ENCODE measurements around the gene ACVR1.
A peak's percentile ranks its signal among the peaks of the same experiment; 100 is the strongest.
"Not testable (repeated sequence)": the region's sequence is repeated elsewhere in the genome, so short reads cannot be mapped to it uniquely, and the experiment has no call there.

Gene ACVR1

DNA sequence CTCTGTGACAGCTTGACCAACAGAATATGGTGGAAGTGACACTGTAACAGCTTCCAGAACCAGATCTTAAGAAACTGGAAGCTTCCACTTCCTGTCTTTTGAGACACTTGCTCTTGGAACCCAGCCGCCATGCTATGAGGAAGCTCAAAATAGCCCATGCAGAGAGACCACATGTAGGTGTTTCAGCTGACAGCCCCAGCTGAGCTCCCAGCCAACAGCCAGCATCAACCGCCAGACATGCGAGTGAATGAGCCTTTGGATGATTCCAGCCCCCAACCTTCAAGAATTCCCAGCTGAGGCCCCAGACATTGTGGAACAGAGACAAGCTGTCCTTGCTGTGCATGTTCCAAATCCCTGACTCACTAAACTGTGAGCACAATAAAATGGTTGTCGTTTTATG is 27.9 kb downstream of the ACVR1 start:
- no peak for DNase-seq

DNA sequence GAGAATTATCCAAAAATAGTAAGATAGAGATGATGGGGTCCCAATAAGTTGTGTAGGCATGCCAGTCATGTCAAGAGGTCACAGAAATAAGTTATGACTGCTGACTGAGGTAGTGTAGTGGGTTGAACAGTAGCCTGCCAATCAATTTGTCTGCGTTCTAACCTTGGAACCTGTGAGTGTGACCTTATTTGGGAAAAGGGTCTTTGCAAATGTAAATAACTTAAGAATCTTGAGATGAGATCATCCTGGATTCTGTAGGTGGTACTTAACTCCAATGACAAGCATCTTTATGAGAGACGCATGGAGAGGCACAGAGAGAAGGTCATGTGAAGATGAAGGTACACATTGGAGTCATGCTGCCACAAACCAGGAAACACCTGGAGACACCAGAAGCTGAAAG is 31.0 kb downstream of the ACVR1 start:
- no peak for DNase-seq

DNA sequence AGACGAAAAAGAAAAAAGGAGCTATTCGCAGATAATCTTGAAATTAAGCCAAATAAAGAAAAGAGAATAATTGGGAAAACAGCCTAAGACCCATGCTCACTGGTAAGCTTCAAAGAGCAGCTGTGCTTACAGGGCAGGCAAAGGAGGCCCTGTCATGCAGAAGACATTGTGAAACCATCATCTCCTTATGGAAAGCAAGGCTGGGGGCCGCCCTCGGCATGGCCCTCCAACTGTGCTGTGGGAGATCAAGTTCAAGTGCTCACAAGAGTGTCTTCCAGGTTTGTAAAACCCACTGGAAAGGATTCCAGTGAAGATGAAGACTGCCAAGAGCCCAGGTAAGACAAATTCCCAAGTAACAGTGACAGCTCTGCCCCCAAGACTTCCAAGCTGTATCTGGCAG is 32.2 kb downstream of the ACVR1 start:
- DNase-seq = no peak

DNA sequence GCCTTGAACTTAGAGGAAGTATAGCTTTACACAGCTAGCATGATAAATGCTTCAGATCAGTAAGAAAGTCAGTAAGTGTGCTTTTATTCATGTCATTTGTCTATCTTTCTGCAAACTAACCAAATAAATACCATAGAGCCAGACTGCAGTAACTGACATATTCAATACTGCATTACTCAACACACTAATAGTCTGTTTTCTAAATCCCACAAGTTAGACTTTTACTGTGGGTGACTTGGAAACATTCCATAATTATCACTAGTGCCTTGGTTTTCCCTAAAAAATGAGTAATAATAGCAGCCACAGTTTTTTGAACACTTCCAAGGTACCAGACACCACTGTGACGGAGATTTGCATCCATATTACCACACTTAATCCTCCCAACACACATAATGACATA is 33.0 kb downstream of the ACVR1 start:
- no peak for DNase-seq

DNA sequence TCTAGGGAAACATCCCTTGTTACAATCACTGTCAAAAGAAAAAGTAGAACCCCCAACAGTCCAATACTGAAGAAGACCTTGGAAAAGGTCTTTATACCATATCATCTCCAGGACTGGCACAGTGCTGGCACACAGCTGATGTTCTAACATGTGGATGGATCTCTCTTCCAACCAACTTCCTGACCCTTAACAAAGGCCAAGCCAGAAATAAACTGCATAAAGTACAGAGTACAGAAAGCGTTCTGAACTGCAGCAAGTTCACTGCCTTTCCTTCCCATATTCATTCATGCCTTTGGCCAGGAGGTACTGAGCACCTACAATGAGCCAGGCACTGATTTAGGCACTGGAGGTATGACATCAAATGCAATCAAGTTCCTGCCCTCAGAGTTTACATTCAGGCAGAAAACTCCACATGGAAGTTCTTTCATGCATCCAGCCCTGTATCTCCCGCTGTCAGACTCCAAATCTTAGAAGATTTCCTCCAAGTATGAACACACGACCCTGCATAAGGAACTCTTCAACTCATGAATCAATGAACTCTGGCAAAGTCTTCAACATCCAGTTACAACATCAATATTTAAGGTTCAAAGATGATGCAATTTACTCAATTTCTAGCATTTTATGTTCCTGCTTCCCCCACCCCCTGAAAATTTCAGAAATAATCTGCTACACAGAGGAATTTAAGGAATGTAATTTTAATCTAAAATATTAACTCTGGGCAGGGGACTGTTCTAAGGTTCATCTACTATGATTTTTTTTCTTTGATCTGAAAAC is 33.8 kb downstream of the ACVR1 start:
- DNase-seq = no peak

DNA sequence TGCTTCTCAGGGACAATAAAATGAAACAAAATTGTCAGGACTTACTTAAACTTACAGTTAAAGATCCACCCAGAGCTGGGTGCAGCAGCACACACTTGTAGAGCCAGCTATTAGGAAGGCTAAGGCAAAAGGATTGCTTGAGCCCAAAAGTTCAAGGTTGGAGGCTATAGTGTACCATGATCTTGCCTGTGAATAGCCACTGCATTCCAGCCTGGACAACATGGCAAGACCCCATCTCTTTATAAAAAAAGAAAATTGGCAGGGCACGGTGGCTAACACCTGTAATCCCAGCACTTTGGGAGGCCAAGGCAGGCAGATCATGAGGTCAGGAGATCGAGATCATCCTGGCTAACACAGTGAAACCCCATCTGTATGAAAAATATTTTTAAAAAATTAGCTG is 34.6 kb downstream of the ACVR1 start:
- no peak for DNase-seq

DNA sequence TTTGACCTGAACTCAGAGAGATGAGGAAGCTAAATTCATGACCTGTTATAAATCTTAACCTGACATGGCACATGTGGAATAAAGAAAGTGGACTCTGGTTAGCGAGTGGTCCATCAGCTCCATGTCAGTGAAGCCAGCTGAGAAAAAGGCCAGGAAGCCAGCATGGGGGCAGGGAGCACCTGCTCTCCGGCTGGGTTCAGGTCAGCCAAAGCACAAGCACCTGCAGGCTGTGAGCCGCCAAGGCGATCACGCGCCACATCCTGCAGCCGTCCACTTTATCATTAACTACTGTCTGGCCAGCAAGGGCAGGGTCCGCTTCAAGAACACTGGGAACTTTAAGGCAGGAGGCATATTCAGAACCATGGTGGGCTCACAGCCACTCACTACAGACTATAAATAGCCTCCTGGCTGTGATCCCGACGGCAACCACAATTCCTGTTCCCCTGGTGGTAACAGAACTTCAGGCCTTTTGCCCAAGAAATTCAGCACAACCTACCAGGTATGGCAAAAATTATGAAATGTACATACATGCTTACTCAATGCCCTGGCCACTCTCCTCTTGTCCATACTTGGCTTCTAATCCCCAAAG is 35.5 kb downstream of the ACVR1 start:
- DNase-seq = no peak

DNA sequence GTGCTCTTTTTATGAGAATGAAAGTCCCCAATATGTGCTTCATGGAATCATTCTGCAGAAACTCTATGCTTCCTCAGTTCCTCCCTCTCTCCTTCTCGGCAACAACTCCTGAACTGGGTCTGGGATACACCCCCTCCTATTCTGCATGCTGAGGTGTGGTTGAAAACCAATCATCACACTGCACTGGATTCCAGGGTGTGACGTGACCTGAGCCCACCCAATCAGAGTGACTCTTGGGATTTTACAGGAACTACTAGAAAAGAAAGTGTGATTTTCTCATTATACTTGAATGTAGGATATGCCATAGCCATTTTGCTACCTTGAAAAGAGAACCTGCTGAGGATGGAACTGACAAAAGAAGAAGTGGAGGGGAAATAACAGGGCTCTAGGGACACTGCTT is 36.3 kb downstream of the ACVR1 start:
- DNase-seq = no peak

DNA sequence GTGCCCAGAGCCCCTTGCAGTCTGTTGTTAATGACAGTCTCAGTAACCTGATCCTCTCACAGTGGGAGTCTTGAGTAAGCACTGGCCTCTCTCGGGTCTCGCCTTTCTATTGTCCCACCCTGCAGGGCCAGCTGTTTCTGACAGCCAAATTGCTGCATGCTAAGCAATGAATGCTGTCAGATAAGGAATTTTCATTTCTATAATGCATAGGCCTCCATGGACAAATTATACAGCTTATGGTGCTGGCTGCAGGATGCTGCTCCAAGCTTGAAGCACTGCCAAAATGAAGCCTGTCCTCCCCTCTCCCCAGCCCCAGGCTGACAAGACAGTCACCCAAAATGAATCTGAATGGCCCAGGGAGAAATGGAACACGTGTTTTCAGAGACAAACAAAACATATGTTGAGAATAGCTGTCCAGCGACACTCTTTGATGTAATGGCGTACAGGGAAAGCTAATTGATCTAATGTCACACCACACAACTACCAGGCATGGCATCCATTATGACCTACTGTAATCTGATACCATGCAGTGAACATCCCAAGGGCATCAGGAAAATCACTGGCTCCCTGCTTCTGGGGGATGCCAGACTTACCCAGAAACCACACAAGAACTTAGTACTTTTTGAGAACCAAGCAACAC is 36.8 kb downstream of the ACVR1 start:
- peak; percentile 97 for DNase-seq

DNA sequence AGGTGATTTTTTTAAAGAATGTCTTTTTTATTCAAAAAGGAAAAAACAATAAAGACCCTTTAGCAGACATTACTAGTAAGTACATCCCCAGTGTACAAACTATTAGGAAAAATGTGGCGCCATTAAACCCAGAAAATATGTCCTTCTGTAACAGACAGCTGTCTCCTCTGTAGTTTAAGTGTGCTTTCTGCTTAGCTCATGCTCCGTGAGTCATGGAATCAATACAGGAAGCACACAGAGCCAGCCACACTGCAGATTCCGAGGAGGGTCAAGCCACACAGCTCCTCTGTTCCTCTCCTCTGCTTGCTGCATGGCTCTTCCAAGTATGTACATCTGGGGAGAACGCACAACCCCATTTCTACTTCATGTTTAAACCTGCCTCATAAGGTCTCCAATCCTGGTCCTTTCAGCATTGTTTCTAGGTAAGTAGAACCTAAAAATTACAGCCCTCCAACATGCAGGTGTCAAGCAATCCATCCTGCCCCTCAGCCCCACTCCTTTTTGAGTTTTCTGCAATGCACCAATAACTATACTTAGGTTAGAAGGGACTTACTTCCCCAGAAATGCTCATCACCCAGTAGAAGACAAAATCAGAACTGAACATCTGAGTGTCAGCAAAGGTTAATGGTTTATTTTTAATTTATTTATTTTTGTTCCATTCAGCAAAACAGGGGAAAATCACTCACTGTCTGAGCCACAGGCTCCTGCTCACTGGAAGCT is 37.5 kb downstream of the ACVR1 start:
- peak; percentile 88 for DNase-seq

DNA sequence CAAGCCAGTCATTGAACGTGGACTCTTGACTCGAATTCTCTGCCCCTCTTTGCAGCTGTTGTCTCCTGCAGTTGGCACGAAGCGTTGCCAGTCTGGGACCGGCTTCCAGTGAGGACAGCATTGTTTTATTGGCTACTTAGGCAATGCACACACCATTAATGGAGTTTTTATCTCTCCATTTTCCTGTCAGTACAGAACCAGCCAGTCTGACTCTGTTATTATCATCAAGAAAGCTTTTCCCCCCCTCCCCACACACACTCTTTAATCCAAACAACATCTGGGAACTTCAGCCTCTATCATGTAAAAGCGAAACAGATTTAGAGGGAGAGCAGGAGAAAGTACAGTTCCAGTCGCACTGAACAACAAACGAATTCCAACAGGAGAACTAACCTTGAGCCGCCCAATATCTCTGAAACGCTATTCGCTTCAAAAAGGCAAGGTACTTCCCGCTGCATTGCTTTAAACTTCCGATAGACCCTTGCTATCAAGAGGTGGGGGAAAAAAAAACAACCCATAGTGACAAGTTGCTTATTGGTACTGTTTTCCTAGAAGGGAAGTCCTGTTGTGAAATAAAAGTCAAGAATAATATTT is 38.2 kb downstream of the ACVR1 start:
- peak; percentile 65 for DNase-seq

DNA sequence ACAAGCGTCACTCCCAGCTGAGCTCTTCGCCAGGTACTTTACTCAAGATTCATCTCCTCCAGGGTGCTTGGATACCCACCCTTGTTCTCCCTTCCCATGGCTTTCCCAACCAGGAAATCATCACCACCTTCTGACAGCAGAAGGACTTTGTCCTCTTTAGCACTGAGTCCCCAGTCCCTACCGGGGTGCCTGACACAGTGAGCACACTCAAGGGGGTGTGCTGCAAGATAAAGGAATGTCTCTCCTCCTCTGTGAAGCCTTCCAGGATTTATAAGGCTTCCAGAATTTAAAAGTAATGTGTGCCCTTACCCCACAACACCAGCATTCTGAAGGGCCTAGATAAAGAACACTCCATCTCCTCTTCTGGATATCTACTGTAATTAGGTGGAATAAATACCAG is 39.6 kb downstream of the ACVR1 start:
- DNase-seq = no peak

DNA sequence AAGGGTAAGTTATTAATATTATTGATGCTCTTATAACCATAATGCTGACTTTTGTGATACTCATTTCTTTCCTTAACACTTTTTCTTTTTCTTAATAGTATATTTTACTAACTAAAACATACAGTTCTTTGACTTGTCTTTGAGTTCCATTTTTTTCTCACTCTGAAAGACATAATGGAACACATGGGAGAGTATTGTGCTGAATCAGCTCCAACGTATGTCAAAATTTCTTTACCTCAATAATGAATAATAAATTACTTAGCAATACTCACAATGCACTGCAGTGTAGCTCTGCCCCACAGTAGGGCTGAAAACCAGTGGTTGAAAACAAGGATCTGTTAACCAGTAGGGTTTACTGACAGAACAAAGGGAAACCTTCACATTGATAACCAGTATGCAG is 40.7 kb downstream of the ACVR1 start:
- no peak for DNase-seq

DNA sequence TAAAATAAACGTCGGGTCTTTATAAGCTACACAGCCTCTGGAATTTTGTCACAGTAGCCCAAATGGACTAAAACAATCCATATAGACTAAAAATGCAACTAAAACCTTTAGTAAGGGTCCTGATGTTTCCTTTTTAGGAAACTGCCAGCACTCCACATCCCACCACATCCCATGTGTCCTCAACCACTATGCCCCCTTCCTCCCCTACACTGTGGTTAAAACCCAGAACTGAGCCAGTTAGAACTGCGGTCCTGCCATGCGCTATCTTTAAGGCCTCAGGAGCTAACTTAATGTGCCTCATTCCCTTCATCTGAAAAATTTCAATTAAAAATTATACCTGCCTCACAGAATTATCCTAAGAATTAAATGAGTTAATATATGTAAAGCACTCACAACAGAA is 41.1 kb downstream of the ACVR1 start:
- no peak for DNase-seq

DNA sequence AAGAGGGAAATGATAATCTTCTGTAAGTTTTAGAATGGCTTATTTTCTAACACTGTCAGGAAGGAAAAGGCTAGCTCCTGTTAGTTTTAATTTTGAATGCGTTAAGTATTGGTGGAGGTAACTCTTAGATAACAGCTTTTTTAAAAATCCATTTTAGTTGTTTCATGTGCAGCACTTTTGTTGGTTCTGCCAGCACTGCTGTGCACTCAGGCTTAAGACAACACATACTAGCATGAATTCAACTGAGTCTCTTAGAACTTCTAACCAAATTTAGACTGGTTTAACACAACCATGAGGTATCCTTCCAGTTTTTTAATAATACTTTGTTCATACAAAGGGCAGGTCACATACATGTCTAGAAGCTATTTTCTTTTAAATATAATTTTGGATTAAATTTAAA is 42.4 kb downstream of the ACVR1 start:
- DNase-seq = no peak

DNA sequence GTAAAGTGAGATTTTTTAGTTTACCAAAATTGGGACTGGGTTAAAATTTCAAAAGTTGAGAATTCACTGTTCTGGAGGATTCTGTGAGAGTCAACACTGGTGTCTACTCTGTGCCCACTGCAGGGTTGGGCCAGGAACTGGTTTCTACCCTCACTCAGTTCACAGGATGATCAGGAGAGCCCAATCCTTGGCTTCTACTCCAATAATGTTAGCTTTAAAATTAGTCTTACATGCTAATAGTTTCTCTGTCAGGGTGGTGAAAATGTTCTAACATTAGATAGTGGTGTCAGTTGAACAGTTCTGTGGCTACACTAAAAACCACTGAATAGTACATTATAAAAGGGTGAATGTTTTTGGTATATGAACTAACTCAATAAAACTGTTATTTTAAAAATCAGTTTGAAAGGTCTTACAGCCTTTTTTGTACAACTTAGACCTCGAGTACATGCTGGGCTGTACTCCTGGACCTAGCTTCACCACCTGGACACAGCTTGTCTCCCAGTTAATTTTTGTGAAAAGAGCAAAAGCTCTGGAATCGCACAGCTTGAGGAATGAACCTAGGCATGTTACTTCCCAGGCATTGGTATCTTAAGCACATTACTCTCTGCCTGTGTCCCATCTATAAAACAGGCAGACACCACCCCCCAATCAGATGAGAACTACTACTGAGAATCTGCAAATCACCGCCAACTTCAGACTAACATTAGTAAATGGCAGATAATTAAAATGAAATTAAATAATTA is 44.4 kb downstream of the ACVR1 start:
- no peak for DNase-seq

DNA sequence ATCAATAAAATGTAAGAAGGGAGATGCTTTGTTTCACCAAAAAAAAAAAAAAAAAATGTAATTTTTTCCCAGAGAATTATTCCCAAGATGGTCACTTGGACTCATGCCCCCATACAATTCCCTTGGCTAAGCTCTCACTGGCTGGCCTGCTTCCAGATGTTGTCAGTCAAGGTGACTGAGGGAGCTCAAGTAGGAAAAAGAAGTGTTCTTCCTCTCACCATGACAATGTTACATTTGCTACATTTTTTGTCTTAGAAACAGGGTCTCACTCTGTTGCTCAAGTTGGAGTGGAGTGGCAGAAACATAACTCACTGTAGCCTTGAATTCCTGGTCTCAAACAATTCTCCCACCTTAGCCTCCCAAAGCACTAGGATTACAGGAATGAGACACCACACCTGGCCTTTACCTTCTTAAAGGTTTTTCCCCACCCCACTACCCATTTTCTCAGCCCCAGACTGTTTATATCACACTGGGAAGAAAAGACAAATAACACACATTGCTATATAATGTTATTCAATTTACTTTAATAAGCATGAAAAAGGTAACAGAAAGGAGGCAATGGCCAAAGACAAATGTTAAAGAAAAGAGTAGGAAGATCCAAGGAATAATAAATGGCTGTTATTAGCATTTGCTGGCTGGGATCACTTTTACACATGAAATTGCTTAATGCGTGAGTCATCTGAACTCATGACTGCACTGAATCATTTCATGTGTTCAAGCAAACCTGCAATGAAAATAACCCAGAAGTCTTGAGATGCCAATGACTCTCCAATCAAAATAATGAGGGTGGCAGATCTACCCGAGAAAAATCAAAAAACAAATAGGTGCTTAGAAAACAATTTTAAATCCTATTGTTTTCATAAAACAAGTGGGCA is 45.2 kb downstream of the ACVR1 start:
- DNase-seq = no peak

DNA sequence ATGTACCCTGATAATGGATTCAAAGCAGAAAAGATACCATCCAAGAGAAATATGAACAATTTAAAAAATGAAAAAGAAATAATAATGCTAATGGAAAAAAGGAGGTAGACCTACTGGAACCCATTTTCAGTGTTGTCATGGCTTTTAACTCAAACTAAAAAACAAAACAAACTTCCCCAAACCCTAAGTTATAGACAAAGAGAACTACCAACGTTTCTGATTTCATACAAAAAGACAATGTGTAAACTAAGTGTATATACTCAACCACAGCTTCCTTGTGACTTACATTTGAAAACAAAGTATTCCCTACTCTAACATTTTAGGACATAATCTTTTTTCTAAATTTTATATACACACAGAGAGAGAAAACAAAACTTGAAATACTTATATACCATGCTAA is 45.9 kb downstream of the ACVR1 start:
- DNase-seq = no peak

DNA sequence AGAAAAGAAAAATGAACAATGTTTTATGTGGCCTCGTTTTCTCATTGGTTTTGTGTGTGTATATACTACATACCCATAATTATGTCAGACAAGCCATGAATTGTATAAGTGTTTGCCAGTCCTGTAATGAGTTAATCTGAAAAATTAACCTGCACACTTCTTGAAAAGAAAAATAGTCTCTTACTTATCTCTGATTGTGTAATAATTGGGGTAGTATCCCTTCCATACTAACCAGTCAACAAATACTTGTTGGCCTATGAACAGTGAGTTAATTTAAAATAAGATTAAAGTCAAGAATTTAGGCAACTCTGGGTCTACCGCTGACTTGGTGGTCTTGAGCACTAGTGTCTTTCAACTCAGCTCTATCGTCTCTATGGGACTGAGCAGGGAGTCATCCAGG is 48.8 kb downstream of the ACVR1 start:
- DNase-seq = no peak

DNA sequence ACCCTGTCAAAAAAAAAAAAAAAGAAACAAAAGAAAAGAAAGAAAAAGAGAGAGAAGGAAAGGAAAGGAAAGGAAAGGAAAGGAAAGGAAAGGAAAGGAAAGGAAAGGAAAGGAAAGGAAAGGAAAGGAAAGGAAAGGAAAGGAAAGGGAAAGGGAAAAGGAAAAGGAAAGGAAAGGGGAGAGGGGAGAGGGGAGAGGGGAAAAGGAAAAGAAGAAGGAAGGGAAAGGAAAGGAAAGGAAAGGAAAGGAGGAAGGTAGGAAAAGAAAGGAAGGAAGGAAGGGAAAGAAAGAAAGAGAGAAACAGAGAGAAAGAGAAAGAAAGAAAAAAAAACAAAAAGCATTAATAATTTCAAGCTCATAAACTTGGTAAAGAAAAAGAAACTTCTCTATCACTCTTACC is 49.5 kb downstream of the ACVR1 start:
- not testable (repeated sequence) for DNase-seq

DNA sequence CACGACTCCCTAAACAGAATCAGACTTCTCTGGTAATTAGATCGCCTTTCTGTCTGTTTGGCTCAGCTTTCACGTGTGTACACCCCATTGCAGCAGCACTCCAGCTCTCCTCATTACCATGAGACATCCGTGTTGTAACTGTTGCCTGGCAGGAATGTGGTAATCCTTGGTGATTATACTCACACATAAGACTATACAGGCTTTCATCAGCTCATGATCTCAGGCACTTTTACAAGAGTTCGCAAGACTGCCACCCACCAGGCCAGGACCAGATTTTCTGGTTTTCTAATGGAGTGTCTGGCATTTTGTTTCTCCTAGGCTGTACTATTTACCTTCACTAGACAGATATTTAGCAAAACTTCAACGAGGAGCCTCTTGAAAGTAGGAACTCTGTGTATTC is 50.2 kb downstream of the ACVR1 start:
- no peak for DNase-seq

DNA sequence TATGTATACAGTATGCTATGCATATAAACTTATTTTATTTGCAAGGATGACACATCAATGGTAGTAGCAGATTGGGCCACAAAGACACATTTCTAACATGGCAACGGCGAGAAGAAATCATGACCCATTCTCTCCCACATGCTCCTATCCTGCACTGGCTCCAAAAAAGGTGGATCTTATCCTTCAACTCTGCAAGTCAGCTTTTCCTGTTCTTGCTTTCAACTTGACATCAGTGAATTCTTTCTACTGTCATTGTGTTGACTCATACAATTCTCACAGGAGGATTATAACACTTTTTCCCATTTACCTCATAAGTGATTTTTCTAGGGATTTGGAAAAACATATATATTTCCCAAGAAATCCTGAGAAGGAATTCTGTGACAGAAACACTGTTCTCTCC is 53.1 kb downstream of the ACVR1 start:
- DNase-seq = no peak

Data from NCI-H2227 treated with DMSO at 0.1 percent for 48 hours (cell line).